Sigmoid colon (tissue), 7 donors: ENCODE data around the gene C14orf132. TPM values are rescaled to one million over a fixed set of nuclear protein-coding genes. Genes with fewer than 3 reads are reported as not detected.

Experiments used
- DNase-seq: peaks from one replicate; pipeline ENCODE4 v3.0.0-alpha.2; 2019
- H3K27ac ChIP-seq, 4 donors: fragments of 200-600 bp; sonication (generic); one replicate each; pipeline ENCODE4 v1.5.1; 2016 to 2019; ENCODE audit warnings: mild to moderate bottlenecking in 1 of 4
- H3K27me3 ChIP-seq, 3 donors: fragments of 200-600 bp; sonication (generic); one replicate each; pipeline ENCODE4 v1.5.1; 2019; ENCODE audit warnings: mild to moderate bottlenecking in 1 of 3
- H3K36me3 ChIP-seq, 4 donors: fragments of 200-600 bp; sonication (generic); one replicate each; pipeline ENCODE4 v1.5.1; 2016 to 2019
- H3K4me1 ChIP-seq, 4 donors: fragments of 200-600 bp; sonication (generic); one replicate each; pipeline ENCODE4 v1.5.1; 2017 to 2019
- H3K4me3 ChIP-seq, 4 donors: fragments of 200-600 bp; sonication (generic); one replicate each; pipeline ENCODE4 v1.5.1; 2017 to 2019; ENCODE audit warnings: mild to moderate bottlenecking in 2 of 4, moderate library complexity in 1 of 4
- H3K9me3 ChIP-seq, 4 donors: fragments of 200-600 bp in 3 of 4; sonication (generic) in 3 of 4; one replicate each; pipeline versions ENCODE4 v1.5.1 to v1.6.1; 2013 to 2019
- EP300 ChIP-seq, 4 donors: sonication (generic); formaldehyde crosslinking; IDR thresholded peaks; one replicate each; pipeline ENCODE4 v1.6.1; 2017; ENCODE audit warnings: antibody characterized with exemption in 4 of 4
- POLR2A ChIP-seq, 2 donors: fragments of 450-650 bp; IDR thresholded peaks; one replicate each; pipeline ENCODE4 v1.6.1; 2016; ENCODE audit warnings: antibody characterized with exemption in 2 of 2, mild to moderate bottlenecking in 2 of 2, moderate library complexity in 2 of 2
- POLR2AphosphoS5 ChIP-seq, 4 donors: sonication (generic); formaldehyde crosslinking; IDR thresholded peaks; one replicate each; pipeline ENCODE4 v1.6.1; 2017; ENCODE audit warnings: antibody characterized with exemption in 4 of 4
- WGBS, 2 donors: extraction: QIAGEN DNeasy Blood & Tissue Kit; methylation state at CpG; one replicate each; pipeline ENCODE4 v1.1.7; 2013; 5-methylcytosine and 5-hydroxymethylcytosine counted together
- intact Hi-C: fragments of 100-400 bp; cut with DNase I; formaldehyde crosslinking; loops from one replicate; pipeline ENCODE4 v1.15.1; 2023
- polyA plus RNA-seq, 3 donors: library from polyadenylated mRNA; stranded (reverse); fragments of 200-250 nt; gene quantifications; one replicate each; pipeline ENCODE4 v1.2.3, GENCODE V29; 2013
- total RNA-seq, 4 donors: library from RNA; depleted of rRNA; stranded (reverse); fragments of >200 nt; gene quantifications; one replicate each; pipeline ENCODE4 v1.1.0, GENCODE V29; 2016
- TF ChIP-seq, protein P1 (sequence below), 4 experiments: fragments of 450-650 bp in 3 of 4; fragments of 200-600 bp in 1 of 4; IDR thresholded peaks; one replicate each; pipeline ENCODE4 v1.5.1; 2016 to 2019; ENCODE audit warnings: antibody characterized with exemption in 4 of 4, mild to moderate bottlenecking in 3 of 4, moderate library complexity in 2 of 4
- donor health status: healthy with polysubstance abuse.
- donor health status: Bipolar disorder and iron deficiency.
- donor health status: healthy.

C14orf132 gene
- total and polyA plus RNA-seq, 7 donors, result 2.4 to 30.4 (median 10.4) TPM

GRCh38 chr14:96014176-96014575 lies 25.0 kb upstream of the C14orf132 start:
- DNase-seq, result no peak
- intact Hi-C loops, result no loop called here
- no peak overlapping the region for H3K27ac ChIP-seq
- whole genome bisulfite sequencing, 2 donors, result 82 to 88% methylated on average over 3 of the region's 3 CpGs
- no peaks in the 10 kb centered on the region for H3K27me3 ChIP-seq
- TF ChIP-seq POLR2A (IDR thresholded peaks at IDR 0.05), result no peak
- no peak for TF ChIP-seq EP300 (IDR thresholded peaks at IDR 0.05)
- no peak for TF ChIP-seq POLR2AphosphoS5 (IDR thresholded peaks at IDR 0.05)
- TF ChIP-seq, protein P1, sequence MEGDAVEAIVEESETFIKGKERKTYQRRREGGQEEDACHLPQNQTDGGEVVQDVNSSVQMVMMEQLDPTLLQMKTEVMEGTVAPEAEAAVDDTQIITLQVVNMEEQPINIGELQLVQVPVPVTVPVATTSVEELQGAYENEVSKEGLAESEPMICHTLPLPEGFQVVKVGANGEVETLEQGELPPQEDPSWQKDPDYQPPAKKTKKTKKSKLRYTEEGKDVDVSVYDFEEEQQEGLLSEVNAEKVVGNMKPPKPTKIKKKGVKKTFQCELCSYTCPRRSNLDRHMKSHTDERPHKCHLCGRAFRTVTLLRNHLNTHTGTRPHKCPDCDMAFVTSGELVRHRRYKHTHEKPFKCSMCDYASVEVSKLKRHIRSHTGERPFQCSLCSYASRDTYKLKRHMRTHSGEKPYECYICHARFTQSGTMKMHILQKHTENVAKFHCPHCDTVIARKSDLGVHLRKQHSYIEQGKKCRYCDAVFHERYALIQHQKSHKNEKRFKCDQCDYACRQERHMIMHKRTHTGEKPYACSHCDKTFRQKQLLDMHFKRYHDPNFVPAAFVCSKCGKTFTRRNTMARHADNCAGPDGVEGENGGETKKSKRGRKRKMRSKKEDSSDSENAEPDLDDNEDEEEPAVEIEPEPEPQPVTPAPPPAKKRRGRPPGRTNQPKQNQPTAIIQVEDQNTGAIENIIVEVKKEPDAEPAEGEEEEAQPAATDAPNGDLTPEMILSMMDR (IDR thresholded peaks at IDR 0.05), result no peak
- peaks cover 0 to 10% (median 9%) of the 10 kb centered on the region in 4 donors for H3K9me3 ChIP-seq
- H3K4me1 ChIP-seq, result peaks cover 0 to 14% (median 2%) of the 10 kb centered on the region in 4 donors
- H3K36me3 ChIP-seq, result no peaks in the 10 kb centered on the region
- no peak overlapping the region for H3K4me3 ChIP-seq

DNA sequence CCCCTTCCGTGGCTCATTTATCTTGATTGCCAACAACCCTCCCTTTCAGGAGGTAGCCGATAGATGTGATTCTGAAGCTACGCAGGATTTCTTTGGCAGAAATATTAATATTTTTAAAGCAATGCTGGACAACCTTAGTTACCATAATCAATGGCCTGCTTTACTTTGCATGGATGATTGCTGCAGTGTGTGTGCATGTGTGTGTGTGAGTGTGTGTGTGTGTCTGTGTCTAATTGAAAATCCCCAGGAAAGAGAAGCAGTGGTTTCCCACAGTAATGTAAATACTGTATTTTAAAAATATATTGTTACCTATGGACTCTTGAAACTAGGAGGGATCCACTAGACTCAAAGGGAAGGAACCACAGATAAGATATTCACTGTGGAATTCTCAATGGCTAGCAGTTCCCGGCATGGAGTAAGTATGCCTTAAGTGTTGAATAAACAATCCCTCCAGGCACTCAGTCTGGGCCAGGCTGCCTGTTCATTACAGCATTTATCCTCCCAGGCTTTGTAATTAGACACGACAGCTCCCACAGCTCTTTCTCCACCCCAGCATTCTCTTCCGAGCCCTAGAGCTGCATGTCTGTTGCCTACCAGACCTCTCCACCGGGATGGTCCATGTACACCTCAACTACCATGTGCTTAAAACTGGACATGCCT lies 22.5 kb upstream of the C14orf132 start:
- Histone ChIP-seq H3K4me1 (peaks cover 0 to 14% (median 2%) of the 10 kb centered on the region in 4 donors), H3K4me3 (no peak overlapping the region), H3K9me3 (peaks cover 0 to 2% (median under 1%) of the 10 kb centered on the region in 4 donors), H3K27ac (peak overlapping the region in 1 of 4 donors; percentile 24), H3K27me3 (no peaks in the 10 kb centered on the region), H3K36me3 (no peaks in the 10 kb centered on the region)
- no peak for DNase-seq
- intact Hi-C loops, result no loop called here
- WGBS, 2 donors, result 33 to 50% methylated on average over 7 of the region's 7 CpGs
- TF ChIP-seq EP300 (IDR thresholded peaks at IDR 0.05), result no peak
- no peak for TF ChIP-seq POLR2AphosphoS5 (IDR thresholded peaks at IDR 0.05)
- no peak for TF ChIP-seq POLR2A (IDR thresholded peaks at IDR 0.05)
- TF ChIP-seq, protein P1 (IDR thresholded peaks at IDR 0.05), result no peak

- no peak for TF ChIP-seq POLR2AphosphoS5 (IDR thresholded peaks at IDR 0.05)
- TF ChIP-seq EP300 (IDR thresholded peaks at IDR 0.05), result no peak
- TF ChIP-seq, protein P1 (IDR thresholded peaks at IDR 0.05), result no peak
Observed at GRCh38 chr14:96017882-96018281, 21.3 kb upstream of the C14orf132 start.

DNA sequence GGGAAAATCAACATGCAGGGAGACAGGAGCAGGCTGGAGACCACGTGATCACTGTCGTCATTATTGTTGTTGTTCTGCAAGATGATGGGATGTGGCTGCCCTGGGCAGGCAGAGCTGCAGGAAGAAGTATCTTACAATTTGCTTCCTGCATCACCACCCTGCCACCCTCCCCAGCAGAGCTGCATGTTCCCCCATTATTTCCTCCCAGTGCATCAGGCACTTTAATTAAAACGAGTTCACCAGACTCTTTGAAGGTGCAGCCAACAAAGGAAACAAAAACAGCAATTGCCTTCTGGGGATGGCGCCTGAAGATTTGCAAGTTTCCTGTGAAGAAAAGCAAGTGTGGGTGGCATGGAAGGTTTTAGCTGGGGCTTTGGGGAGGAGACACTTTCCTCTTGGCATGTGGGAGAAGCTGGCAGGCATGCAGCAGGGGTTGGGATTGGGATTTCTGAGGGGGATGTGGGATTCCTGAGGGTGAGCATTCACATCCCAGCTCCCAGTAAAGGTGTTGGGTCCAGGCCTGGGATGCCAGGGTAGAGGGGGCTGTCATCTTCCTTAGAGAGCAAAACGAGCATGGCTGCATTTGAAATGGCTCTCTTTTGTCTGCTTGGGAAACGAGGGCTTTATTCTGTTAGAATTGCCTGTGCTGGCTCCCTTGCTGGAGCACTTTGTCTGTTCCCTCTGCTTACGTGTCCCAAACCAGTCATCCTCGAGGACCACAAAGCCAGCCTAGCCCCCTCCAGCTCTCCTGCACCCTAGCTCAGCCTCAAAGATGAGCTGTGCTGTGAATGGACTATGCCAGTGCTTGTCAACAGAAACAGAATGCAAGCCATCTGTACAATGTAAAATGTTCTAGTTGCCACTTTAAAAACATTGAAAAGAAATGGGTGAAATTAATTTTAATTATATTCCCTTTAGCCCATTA lies 11.5 kb upstream of the C14orf132 start:
- peaks cover 0 to 27% (median 23%) of the 10 kb centered on the region in 4 donors for H3K4me1 ChIP-seq
- no peaks in the 10 kb centered on the region for H3K36me3 ChIP-seq
- no peak overlapping the region for H3K4me3 ChIP-seq
- 28 to 35% methylated on average over 8 of the region's 8 CpGs for WGBS, 2 donors
- no peaks in the 10 kb centered on the region for H3K9me3 ChIP-seq
- TF ChIP-seq, protein P1 (IDR thresholded peaks at IDR 0.05), result no peak
- TF ChIP-seq EP300 (IDR thresholded peaks at IDR 0.05) (no peak), POLR2A (IDR thresholded peaks at IDR 0.05) (no peak), POLR2AphosphoS5 (IDR thresholded peaks at IDR 0.05) (no peak)
- intact Hi-C loops, result no loop called here
- no peak overlapping the region for H3K27ac ChIP-seq
- DNase-seq, result no peak
- no peaks in the 10 kb centered on the region for H3K27me3 ChIP-seq

More at GRCh38 chr14:96017882-96018281, 21.3 kb upstream of the C14orf132 start:
- H3K4me1 ChIP-seq, result peaks cover 0 to 14% (median 2%) of the 10 kb centered on the region in 4 donors
- no peaks in the 10 kb centered on the region for H3K9me3 ChIP-seq
- DNase-seq, result no peak
- no peak overlapping the region for H3K27ac ChIP-seq
- 92 to 93% methylated on average over 2 of the region's 2 CpGs for WGBS, 2 donors
- intact Hi-C loops, result no loop called here
- H3K4me3 ChIP-seq, result no peak overlapping the region
- H3K27me3 ChIP-seq, result no peaks in the 10 kb centered on the region
- H3K36me3 ChIP-seq, result no peaks in the 10 kb centered on the region
